Cerebellar cortex (tissue), 1 donor: Measurements from ENCODE around the gene SCART1.
A peak's percentile ranks its signal among the peaks of the same experiment; 100 is the strongest.
"Not testable (repeated sequence)": the region's sequence is repeated elsewhere in the genome, so short reads cannot be mapped to it uniquely, and the experiment has no call there.

Experiments
- DNase-seq: peaks from one replicate; pipeline ENCODE4 v3.0.0-alpha.2; 2015; ENCODE audit warnings: low spot score

SCART1 gene

DNA sequence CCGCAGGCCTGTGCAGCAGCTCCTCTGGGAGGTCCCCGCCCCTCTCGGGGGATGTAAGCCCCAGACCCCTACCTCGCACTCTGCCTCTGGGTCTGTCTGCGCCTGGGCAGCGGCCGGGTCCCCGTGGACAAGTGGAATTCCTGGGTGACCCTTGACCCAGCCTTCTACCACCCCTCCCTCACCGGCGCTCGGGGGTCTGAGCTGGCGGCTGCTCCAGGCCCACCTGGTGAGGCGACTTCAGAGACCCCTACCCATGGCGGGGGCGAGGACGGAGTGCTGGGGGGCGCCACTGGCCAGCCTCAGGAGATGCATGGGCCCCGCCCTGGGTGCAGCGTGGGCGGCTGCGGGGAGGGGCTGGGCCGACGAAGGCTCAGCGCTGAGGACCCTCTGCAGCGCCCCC lies 21.0 kb upstream of the SCART1 start:
- DNase-seq = not testable (repeated sequence)

DNA sequence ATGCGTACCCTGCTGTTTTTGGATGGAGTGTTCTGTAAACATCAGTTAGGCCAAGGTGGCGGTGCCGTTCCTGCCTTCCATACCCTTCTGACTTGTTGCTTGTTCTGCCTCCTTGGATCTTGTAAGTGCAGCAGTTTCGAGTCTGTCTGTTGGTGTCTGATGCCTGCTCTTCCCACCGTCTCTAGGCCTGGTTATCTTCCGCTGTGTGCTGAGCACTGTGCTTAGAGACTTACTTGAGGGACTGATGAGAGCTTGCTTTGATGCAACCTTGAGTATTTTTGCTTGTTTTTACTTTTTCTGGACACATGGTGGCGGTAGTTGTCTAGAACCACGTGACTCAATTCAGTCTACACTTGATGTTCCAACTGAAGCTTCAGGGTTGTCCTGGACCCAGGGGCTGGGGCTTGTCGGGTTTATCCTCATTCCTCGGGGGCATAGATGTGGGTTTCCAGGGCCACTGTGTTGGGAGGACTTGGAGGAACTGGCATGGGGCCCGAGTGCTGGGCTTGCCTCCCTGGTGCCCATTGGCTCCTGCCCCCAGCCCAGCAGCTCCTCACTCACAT lies 15.0 kb upstream of the SCART1 start:
- DNase-seq = peak; percentile 48

GRCh38 chr10:133439517-133440461 lies 14.0 kb upstream of the SCART1 start:
- DNase-seq = no peak

DNA sequence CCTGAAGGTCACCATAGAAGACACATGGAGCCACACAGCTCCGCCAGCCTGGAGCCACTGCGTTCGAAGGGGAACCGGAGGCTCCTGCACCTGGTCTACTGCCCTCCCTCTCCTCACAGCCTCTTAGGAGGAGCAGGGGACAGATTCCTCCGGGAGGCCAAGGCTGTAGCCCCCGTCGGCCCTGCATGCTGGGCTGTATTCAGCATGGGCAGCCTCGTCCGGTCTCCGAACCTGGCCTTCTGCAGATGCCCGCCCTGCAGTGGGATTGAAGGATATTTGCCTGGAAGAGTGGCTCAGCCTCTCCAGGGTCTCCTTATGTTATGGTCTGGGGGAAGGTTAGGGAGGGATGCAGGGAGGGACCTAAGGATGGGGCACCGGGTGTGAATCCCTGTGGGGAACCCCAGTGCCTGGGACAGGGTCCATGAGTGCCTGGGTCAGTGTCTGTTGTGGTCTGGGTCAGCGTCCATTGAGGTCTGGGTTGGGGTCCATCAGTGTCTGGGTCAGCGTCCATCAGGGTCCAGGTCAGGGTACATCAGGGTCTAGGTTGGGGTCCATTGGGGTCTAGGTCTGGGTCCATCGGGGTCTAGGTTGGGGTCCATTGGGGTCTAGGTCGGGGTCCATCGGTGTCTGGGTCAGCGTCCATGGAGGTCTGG lies 13.0 kb upstream of the SCART1 start:
- no peak for DNase-seq

DNA sequence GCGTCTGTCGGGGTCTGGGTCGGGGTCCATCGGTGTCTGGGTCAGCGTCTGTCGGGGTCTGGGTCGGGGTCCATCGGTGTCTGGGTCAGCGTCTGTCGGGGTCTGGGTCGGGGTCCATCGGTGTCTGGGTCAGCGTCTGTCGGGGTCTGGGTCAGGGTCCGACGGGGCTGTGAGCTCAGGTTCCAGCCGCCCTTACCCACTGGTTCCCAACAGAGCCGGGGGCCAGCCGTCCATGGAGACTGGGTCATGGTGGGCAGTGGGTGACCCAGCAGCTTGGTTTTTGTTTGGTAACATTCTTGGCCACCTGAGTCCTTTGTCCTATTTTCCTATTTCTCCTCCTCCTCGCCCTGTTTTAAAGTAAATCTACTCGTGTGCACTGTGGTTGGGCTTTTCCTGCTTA lies 12.4 kb upstream of the SCART1 start:
- DNase-seq = not testable (repeated sequence)

DNA sequence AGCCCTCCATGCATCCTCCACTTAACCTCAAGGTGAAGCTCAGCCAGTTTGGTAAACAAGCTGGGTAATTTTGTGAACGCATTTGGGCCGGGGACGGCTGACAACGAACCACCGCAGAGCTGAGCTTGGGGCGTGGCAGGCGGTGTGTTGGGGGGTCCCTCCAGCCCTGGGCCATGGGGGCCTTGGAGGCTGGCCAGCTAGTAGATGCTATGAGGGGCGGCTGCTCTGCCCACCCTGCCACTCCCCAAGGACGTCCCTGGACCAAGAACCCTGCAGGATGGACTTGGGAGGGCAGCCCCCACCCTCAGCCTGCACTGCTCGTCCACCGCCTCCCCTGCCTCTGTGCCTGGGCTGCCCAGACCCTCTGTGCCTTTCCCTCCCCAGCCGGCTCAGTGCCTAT lies 12.0 kb upstream of the SCART1 start:
- no peak for DNase-seq

DNA sequence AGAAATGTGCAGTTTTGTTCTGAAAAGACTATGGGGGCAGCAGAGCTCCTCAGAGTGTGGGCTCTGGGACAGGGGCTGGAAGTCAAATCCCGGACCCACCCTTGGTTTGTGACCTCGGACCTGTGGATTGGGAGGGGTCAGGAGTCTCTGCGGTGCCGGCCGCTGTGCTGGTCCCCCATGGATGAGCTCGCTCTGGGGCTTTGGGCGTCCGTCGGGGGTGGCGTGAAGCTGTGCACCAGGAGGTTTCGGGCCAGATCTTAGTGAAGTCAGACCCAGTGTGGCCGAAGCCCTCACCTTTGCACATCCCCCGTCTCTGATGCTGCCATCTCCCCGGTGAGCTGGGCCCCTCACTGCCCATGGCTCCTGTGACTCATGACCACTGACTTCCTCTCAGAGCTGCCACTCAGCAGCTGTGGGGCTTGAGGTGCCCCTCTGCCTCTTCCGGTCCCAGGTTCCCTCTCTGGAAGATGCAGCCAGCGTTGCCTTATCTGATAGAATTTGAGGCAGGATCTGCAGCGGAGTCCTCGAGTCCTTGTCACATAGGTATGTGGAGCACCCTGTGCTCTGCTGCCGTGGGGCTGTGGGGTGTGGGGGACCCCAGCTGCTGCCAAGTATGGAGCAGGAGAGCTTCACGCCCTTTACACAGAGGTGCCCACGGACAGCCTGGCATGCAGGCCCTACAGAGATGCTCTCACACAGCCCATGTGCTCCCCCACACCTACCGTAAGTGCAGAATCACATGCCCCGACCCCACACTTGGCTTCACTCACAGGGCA lies 11.4 kb upstream of the SCART1 start:
- no peak for DNase-seq

DNA sequence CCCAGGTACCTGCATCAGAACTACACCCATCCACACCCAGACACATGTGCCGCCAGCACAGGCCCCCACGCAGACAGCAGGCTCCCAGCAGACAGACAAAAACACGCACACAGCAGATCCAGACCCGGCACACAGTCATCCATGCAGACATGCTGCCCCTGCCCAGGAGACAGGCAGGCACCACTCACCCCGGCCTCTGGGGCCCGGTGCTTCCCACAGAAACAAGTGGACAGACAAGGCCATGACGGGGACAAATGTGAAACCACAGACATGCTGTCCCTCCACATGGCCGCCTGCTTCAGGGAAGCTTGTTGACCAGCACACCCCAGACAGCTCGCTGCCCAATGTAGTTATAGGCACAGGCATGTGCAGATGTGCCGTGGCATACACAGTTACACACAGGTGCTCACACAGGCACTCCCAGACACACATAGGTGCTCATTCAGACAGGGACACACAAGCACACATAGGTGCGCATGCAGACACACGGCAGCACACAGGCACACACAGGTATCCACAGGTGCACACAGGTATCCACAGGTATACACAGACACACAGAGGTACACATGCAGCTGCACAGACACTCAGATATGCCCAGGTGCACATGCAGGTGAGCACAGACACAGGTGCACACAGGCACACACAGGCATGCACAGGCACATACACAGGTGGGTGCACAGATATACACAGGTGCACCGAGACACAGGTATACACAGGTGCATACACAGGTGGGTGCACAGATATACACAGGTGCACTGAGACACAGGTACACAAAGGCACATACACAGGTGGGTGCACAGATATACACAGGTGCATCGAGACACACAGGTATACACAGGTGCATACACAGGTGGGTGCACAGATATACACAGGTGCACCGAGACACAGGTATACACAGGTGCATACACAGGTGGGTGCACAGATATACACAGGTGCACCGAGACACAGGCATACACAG lies 10.5 kb upstream of the SCART1 start:
- no peak for DNase-seq

GRCh38 chr10:133444342-133445267 lies 9.1 kb upstream of the SCART1 start:
- no peak for DNase-seq

DNA sequence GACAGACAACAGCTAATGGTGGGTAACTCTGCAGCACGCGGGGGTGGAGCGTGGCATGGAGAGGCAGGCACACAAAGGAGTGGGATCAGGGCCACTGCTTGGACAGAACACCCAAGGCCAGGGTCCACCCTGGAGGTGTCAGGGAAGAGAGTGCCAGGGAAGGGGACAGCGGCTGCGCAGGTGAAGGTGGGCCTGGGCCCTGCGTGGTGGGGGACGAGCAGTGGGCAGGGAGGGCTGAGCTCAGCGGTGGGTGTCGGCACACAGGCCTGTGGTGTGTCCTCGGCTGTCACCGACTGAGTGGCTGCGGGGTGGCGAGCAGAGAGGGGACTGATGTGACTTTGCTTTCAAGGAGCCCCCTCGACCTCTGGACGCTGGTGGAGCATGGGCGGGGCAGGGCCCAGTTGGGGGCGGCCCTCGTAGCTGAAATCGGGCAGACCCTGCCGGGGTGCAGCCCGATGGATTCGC lies 8.4 kb upstream of the SCART1 start:
- DNase-seq = no peak

DNA sequence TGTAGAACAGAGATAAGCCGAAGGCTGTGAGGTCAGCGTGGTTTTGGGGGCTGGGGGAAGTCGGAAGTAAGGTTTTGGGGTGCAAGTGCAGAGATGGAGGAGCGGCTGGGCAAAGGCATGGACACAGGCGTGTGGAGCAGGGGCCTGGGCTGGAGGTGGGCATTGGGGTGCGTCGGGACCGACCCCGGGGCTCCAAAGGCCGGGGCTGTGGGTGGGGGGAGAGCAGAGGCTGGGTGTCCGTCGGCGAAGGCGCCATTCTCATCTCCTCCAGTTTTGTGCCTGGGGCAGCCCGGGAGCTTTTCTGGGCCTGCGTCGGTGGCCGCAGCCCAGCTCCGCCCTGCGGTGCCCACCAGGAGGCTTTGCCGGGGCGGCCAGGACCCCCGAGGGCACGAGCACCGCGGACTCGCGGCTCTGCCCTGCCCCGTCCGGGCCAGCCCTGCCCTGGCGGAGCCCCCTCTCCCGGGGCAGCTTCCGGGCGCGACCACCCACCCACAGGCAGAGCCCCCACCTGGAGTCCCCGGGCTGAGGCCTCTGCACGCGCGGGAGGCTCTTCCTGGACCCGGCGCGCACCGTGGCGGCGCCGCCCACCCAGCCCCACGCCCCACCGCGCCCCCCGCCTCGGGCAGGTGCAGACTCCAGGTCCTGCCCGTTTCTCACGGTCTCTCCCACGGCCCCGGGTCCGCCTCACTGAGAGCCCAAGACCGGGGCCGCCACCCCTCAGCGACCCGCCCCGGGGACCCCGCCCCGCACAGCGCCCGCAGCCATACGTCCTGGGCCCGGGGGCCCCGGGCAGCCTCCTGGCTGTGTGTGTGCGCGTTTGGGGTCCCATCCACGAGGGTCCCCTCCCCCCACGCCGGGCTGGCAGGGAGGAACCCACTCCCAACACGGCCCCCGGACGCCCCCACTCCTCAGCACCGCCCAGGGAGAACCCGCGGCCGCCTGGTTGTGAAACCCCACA lies 7.7 kb upstream of the SCART1 start:
- no peak for DNase-seq

DNA sequence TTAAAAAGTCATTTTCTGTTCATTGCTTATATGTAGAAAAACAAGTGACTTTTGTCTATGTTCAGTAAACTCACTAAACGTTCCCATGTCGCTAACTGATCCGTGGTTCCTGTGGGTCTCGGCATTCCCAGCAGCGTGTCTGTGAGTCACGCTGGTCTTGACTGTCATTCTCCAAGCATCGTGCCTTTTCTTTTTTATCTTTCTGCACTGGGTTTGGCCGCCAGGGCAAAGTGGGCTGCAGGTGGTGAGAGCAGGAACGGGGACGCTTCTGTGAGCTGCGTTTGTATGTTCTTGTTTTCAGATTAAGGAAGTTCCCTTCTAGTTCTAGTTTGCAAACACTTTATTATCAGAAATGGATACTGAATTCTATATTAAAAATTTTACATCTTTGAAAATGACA lies 6.8 kb upstream of the SCART1 start:
- DNase-seq = no peak

GRCh38 chr10:133448120-133448519 lies 5.6 kb upstream of the SCART1 start:
- DNase-seq = no peak

GRCh38 chr10:133451346-133451745 lies 2.4 kb upstream of the SCART1 start:
- DNase-seq = no peak

DNA sequence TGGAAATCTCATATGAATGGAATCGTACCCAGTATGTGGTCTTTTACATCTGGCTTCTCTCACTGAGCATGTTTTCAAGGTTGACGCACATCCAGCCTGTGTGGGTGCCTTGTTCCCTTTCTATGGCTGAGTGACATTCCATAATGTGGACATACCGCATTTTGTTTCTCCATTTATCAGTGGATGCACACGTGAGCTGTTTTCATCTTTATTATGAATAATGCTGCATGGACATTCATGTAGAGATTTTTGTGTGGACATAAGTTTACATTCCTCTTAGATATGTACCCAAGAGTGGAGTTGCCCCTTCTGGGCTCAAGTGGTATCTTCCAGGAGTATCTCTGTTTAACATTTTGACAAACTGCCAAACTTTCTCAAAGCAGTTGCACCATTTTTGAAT lies 1.3 kb upstream of the SCART1 start:
- DNase-seq = no peak

DNA sequence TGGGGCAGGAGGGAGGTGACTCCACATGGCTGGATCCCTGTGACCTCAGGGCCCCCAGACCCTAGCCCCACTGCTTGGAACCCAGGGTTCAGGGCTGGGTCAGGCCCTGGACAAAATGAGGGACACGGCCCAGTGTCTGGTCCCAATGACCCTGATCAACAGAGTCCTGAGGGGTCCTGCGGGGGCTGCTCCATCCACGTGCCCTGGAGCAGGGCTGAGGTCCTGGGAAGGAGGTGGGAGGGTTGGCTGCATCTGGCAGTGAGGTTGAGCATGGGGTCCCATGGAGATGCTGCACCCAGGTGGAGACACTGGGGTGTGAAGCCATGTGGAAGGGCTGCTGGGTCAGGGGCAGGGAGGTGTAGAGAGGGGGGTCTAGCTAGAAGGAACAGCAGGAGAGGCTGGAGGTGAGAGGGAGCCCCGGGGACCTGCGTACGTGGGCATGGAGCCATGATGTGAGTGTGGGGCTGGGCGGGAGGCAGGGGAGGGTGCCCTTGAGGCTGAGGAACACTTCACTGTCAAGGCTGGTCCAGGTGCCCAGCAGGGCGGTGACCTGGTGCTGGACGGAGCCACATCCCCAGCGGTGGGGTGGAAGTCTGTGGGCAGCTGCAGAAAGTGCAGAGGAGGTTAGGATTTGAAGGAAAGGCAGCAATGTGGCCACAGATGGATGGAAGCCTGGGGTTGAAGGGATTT lies 604 bp downstream of the SCART1 start:
- DNase-seq = no peak

DNA sequence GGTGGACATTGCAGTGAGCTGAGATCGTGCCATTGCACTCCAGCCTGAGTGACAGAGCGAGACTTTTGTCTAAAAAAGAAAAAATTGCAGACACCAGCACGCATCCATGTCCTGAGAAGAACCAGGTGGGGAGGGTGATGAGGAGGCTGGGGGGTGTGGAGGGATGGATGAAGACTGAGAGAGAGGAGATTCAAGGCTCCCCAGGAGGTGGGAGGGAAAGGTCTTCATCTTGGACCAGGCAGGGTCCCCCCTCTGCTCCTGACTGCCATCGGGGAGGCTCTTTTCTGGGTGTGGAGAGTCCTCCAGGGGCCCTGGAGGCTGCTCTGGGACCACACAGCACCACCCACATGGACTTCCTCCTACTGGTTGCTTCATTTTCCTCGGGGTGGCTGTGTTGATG lies 1.5 kb downstream of the SCART1 start:
- DNase-seq = no peak

DNA sequence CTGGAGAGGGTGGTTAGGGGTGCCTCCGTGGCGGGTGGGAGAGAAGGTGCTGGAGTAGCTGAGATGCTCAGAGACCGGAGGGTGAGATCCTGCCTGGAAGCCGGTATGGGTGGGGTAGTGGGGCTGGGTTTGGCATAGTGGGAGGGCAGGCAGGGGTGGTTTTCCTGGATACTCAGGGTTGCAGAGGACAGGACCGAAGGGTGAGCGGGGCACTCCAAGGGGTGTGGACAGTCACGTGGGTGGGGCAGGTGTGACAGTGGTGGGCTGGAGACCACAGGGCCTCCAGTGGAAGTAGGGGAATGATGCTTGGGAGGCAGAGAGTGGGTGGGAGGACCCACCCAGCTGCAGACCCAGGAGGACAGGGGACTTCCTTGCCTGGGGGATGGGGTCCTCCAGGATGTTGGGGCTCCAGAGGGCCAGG lies 1.9 kb downstream of the SCART1 start:
- no peak for DNase-seq
